GM12891 (cell line): Measurements from ENCODE around the gene MYH14.

Source experiments
- DNase-seq: peaks from one replicate; pipeline ENCODE4 v3.0.0; 2011; ENCODE audit warnings: low spot score; ENCODE audit not compliant: insufficient read length
- FAIRE-seq: peaks from 2 replicates; lab custom pipeline; 2011; peaks lifted over from hg19 to GRCh38; lab: Jason Lieb, UNC
- PAX5 ChIP-seq: IDR thresholded peaks from 2 replicates; pipeline ENCODE4 v1.6.1; 2011; ENCODE audit warnings: low read length, moderate library complexity, mild to moderate bottlenecking; ENCODE audit not compliant: insufficient read depth, severe bottlenecking
- POLR2A ChIP-seq: IDR thresholded peaks from 2 replicates; pipeline ENCODE4 v1.6.1; 2011; ENCODE audit warnings: low read depth, low read length, control low read depth
- POLR2AphosphoS5 ChIP-seq: IDR thresholded peaks from 2 replicates; pipeline ENCODE4 v1.6.1; 2011; ENCODE audit warnings: low read depth, low read length, control low read depth
- POU2F2 ChIP-seq: IDR thresholded peaks from 2 replicates; pipeline ENCODE4 v1.6.1; 2011; ENCODE audit warnings: low read depth, mild to moderate bottlenecking, control low read depth, low read length, moderate library complexity
- SPI1 ChIP-seq: IDR thresholded peaks from 2 replicates; pipeline ENCODE4 v1.6.1; 2011; ENCODE audit warnings: low read depth, low read length, control low read depth
- TAF1 ChIP-seq: IDR thresholded peaks from 2 replicates; pipeline ENCODE4 v1.6.1; 2011; ENCODE audit warnings: low read depth, low read length, control low read depth

The MYH14 gene

GRCh38 chr19:50266896-50267295, 63.5 kb downstream of the MYH14 start:
- no peak for DNase-seq
- TF ChIP-seq POLR2A (no peak), PAX5 (no peak)
- no peak for FAIRE-seq

GRCh38 chr19:50268041-50268440, 64.6 kb downstream of the MYH14 start:
- DNase-seq: no peak
- no peak for FAIRE-seq

GRCh38 chr19:50268501-50268900, 65.1 kb downstream of the MYH14 start:
- TF ChIP-seq POLR2A (no peak), PAX5 (no peak), SPI1 (no peak), POLR2AphosphoS5 (no peak), POU2F2 (no peak), TAF1 (no peak)
- DNase-seq (no peak), FAIRE-seq (no peak)

More at GRCh38 chr19:50268041-50268440, 64.6 kb downstream of the MYH14 start:
- TF ChIP-seq POU2F2: no peak
- no peak for TF ChIP-seq TAF1
- no peak for TF ChIP-seq PAX5
- no peak for TF ChIP-seq POLR2A
- TF ChIP-seq SPI1: no peak
- no peak for TF ChIP-seq POLR2AphosphoS5

DNA sequence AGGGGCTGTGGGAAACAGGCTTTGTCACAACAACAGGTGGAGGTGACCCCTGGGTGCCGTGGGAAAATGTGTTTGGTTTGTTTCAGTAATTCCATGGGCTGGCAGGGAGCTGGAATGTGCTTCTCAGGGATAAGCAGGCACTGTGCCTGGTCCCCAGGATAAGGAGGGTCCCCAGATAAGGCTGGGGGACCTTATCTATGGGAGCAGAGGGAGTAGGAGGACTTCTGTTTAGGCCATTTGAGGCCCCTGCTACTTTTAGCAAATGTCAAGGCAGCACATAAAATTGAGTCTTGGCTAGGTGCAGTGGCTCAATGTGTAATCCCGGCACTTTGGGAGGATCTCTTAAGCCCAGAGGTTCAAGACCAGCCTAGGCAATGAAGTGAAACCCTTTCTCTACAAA, 66.2 kb downstream of the MYH14 start:
- TF ChIP-seq POU2F2 (no peak), TAF1 (no peak), POLR2AphosphoS5 (no peak), POLR2A (no peak), SPI1 (no peak), PAX5 (no peak)
- DNase-seq: no peak

DNA sequence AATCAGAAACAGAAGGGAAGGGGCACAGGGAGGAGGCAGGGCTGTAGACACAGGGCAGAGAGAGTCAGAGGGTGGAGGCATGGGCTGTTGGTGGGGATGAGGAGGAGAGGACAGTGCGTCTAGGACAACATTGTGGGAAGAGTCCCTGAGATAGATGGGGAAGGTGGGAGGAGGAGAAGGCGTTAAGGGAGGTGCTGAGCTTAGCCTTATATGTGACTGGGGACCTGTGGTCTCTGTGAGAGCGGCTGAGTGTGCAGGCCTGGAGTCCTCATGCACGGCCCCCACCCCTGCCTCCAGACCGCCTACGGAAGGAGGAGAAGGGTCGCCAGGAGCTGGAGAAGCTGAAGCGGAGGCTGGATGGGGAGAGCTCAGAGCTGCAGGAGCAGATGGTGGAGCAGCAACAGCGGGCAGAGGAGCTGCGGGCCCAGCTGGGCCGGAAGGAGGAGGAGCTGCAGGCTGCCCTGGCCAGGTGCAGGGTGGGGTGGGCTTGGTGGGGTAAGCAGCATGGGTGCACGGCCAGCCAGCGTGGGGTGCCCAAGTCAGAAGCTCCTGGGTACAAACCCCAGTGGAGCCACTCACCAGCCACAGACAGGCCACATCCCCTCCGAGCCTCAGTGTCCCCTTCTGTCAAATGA, 69.0 kb downstream of the MYH14 start:
- FAIRE-seq: no peak
- no peak for DNase-seq
- no peak for TF ChIP-seq SPI1
- TF ChIP-seq POU2F2: no peak
- TF ChIP-seq PAX5: no peak
- no peak for TF ChIP-seq POLR2A

More for the DNA sequence above, 66.2 kb downstream of the MYH14 start:
- FAIRE-seq: no peak

GRCh38 chr19:50273821-50274220, 70.4 kb downstream of the MYH14 start:
- TF ChIP-seq POLR2AphosphoS5: no peak
- no peak for TF ChIP-seq POU2F2
- TF ChIP-seq TAF1: no peak
- no peak for TF ChIP-seq POLR2A
- TF ChIP-seq PAX5: no peak
- no peak for TF ChIP-seq SPI1
- DNase-seq (no peak), FAIRE-seq (no peak)

DNA sequence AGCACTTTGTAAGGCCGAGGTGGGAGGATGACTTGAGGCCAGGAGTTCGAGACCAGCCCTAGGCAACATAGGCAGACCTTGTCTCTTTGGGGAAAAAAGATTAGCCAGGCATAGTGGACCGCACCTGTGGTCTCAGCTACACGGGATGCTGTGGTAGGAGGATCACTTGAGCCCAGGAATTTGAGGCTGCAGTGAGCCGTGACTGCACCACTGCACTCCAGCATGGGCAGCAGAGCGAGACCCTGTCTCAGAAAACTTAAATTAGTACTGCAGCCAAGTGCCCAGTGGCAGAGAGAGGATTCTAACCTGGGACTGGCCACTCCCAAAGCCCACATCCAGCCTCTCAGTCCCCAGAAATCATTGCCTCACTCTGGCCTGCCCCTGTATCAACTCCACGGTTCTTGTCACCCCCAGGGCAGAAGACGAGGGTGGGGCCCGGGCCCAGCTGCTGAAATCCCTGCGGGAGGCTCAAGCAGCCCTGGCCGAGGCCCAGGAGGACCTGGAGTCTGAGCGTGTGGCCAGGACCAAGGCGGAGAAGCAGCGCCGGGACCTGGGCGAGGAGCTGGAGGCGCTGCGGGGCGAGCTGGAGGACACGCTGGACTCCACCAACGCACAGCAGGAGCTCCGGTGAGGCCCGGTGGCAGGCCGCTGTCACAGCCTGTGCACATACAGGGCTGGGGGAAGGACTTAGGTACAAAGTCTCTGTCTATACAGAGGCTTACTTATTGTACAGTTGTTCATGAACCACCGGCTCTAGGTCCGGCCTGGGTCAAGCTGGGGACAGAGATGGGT, 72.4 kb downstream of the MYH14 start:
- no peak for DNase-seq
- no peak for FAIRE-seq
- TF ChIP-seq SPI1: no peak
- TF ChIP-seq TAF1: no peak
- no peak for TF ChIP-seq POU2F2
- TF ChIP-seq POLR2AphosphoS5: no peak
- TF ChIP-seq PAX5: no peak
- TF ChIP-seq POLR2A: no peak

DNA sequence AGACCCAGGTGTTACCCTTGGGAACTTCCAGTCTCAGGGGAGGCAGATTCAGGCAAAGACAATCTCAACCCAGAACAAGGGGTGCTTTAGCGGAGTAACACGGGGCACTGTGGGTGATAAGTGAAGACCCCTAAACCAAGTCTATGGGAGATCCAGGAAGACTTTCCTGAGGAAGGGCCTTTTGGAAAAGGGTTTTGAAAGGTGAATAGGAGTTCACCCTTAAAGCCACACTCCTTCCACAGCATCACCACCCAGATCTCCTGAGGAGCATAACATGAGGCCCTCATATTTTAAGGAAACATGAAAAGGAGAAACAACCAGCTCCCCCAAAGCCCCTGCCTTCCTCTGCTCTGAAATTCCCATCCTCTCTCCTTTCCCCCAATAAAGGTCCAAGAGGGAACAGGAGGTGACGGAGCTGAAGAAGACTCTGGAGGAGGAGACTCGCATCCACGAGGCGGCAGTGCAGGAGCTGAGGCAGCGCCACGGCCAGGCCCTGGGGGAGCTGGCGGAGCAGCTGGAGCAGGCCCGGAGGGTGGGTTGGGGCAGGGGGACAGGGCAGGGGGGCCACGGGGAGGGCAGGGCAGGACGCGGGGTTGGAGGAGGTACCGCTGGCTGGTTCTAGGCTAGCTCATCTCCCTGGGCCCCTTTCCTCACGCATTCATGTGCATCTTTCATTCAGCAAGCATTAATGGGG, 73.1 kb downstream of the MYH14 start:
- no peak for TF ChIP-seq POLR2AphosphoS5
- TF ChIP-seq TAF1: no peak
- no peak for TF ChIP-seq POLR2A
- no peak for TF ChIP-seq POU2F2
- no peak for TF ChIP-seq SPI1
- TF ChIP-seq PAX5: no peak
- DNase-seq (no peak), FAIRE-seq (no peak)

GRCh38 chr19:50277966-50278580, 74.7 kb downstream of the MYH14 start:
- no peak for TF ChIP-seq POU2F2
- TF ChIP-seq TAF1: no peak
- TF ChIP-seq POLR2AphosphoS5: no peak
- TF ChIP-seq POLR2A: no peak
- no peak for TF ChIP-seq PAX5
- TF ChIP-seq SPI1: no peak
- FAIRE-seq (no peak), DNase-seq (no peak)
